Measurements from ENCODE around the gene OVCA2.

Gene OVCA2

DNA sequence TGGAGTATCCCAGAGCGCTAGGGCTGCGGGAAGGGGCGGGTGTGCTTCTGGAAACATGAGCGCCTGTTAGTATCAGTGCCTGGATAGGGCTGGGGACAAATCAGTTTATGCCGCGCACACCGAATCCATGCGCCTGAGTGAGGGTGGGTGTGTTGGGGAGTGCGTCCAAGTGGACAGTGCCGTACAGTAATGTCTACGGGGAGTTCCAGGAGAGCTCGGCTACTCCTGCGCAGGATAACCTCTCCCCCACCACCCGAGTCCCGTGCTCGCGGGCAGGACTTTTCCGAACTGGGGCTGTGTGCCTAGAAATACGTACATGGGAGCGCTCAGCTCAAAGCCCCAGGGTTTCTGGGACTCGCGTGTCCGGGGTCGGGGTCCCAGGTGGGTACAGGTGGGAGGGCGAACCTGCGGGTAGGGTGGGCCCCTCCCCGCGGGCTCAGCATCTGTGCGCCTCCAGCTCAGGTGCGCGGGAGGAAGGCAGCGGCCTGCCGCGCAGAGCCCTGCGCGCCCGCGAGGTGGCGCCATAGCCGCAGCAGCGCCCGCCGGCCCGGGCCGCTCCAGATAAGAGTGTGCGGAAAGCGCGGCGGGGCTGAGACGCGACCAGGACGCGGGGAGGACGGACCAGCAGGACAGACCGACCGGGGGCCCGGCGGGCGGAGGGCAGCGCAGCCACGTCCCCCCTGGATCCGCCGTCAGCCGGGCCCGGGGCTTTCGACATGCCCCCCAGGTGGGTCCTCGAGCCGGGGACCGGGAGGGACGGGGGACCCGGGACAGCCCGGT lies 12.9 kb downstream of the OVCA2 start, which contains the start of gene HIC1:
HIC1 (plus strand) TSS at position 592 of the 780 bp plus-strand sequence. CDS start 1,588 bp downstream, outside the sequence.
- DNase-seq (ENCODE audit: low spot score) = peak; percentile 81

GRCh38 chr17:2055292-2056205 lies 13.7 kb downstream of the OVCA2 start:
- DNase-seq (ENCODE audit: low spot score) = no peak

- no peak for DNase-seq (ENCODE audit: low spot score)
Observed at GRCh38 chr17:2056206-2057174, 14.7 kb downstream of the OVCA2 start.

DNA sequence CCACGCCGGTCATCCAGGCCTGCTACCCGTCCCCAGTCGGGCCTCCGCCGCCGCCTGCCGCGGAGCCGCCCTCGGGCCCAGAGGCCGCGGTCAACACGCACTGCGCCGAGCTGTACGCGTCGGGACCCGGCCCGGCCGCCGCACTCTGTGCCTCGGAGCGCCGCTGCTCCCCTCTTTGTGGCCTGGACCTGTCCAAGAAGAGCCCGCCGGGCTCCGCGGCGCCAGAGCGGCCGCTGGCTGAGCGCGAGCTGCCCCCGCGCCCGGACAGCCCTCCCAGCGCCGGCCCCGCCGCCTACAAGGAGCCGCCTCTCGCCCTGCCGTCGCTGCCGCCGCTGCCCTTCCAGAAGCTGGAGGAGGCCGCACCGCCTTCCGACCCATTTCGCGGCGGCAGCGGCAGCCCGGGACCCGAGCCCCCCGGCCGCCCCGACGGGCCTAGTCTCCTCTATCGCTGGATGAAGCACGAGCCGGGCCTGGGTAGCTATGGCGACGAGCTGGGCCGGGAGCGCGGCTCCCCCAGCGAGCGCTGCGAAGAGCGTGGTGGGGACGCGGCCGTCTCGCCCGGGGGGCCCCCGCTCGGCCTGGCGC lies 15.4 kb downstream of the OVCA2 start:
- DNase-seq (ENCODE audit: low spot score) = no peak

GRCh38 chr17:2057760-2058585 lies 16.2 kb downstream of the OVCA2 start:
- no peak for DNase-seq (ENCODE audit: low spot score)

- DNase-seq (ENCODE audit: low spot score) = no peak
Observed at GRCh38 chr17:2058586-2059546, 17.0 kb downstream of the OVCA2 start.

GRCh38 chr17:2059547-2060384 lies 17.9 kb downstream of the OVCA2 start:
- DNase-seq (ENCODE audit: low spot score) = no peak

DNA sequence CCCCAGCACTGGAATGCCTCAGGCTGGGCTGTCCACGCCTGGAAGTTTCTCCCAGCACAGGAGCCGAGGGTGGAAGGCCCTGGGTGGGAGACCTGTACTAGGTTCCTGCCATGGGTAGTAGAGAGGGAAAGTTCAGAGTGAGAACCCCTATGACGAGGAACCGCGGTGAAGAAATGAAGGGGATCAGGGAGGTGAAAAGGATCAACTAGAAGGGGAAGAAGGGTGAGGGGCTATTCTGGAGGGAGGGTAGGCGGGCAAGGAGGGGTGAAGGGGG lies 18.5 kb downstream of the OVCA2 start:
- no peak for DNase-seq (ENCODE audit: low spot score)

DNA sequence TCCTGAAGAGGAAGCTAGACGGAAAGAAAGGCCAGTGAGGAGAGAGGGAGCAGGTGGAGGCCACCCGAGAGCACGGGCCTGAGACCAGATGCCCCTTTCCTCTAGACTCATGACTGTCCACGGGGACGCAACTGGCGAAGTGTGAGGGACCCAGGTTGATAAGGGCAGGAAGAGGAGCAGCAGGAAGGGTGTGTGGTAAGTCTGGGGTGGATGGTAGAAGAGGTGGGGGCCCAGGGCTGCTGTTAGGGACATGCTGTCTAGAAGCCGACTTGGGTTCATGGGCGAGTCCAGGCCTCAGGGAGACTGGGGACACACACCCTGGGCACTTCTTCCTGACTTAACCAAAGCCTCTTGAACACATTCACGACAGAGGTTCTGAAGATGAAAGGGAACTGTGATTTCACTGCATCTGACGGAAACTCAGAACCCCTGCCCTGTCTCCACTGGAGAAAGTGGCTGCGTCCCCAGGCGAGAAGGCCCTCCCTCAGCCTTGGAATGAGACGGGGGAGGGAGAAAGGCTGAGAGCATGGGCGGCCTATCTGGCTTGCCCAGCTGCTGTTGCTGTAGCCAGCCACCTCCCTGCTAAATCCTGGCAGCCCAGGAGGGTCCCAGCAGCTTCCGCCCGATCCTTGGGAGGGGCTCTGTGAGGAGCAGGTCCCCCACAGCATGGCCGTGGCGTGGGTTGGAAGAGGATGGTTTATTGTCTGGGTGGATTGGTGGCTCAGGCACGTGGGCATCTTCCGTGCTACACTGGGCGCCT lies 19.0 kb downstream of the OVCA2 start:
- DNase-seq (ENCODE audit: low spot score) = no peak

GRCh38 chr17:2061441-2061958 lies 19.7 kb downstream of the OVCA2 start:
- DNase-seq (ENCODE audit: low spot score) = no peak

DNA sequence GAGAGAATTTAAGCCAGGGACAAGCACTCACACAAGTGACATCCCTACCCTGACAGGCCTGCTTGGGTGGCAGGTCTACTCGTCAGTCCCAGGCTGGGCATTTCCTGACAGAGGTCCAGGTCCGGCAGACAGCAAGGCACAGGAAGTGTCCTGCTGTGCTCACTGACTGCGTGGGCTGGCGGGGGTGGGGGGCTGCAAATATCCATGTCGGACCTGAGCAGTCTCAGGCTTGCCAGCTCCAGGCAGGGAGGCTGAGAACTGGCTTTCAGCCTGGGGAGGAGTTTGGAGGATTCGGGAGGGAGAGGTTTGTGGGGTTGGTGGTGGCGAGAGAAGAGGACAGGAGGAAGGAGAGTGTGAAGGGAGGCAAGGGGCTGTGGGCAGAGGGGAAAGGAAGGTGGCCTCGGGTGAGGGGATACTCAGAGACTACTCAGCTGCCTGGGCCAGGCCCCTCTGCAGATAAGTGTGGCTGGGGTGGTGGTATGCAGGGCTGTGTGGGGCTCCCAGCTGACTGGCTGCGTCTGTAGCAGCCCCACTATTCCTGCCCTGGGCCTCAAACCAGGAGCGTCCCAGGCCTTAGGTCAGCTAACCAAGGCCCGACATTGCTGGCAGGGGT lies 20.9 kb downstream of the OVCA2 start:
- DNase-seq (ENCODE audit: low spot score) = peak; percentile 70

GRCh38 chr17:2063261-2064146 lies 21.7 kb downstream of the OVCA2 start:
- DNase-seq (ENCODE audit: low spot score) = no peak

DNA sequence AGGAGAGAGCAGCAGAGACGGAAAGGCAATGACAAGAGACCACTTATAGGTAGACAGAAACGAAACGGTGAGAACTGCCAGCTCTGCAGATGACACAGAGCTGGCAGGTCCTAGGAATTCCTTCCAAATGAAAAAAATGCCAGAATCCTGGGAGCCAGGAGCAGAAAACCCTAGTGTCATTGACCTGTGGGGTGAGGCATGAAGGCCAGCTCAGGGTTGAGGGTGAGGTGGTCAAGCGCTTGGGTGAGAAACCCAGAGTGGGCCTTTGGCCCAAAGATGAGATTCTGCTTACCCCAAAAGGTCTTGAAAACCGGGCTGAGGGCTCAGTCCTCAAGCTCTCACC lies 22.3 kb downstream of the OVCA2 start:
- DNase-seq (ENCODE audit: low spot score) = no peak

GRCh38 chr17:2064520-2064971 lies 22.7 kb downstream of the OVCA2 start:
- DNase-seq (ENCODE audit: low spot score) = no peak

GRCh38 chr17:2064980-2065785 lies 23.4 kb downstream of the OVCA2 start:
- no peak for DNase-seq (ENCODE audit: low spot score)

Data from kidney capillary endothelial cell (primary cell).